Smooth muscle cell of the umbilical artery (primary cell): ENCODE results near the gene CUL5. TPM values are rescaled to one million over a fixed set of nuclear protein-coding genes. Genes with fewer than 3 reads are reported as not detected.

ENCODE experiments used
- total RNA-seq: library from RNA; depleted of rRNA; stranded (reverse); fragments of >200 nt; gene quantifications from 2 replicates; pipeline ENCODE4 v1.2.3, GENCODE V29; 2014

CUL5 gene
- total RNA-seq = 41.6 and 45.6 TPM in 2 replicates

GRCh38 chr11:108008656-108009496 is at the start of gene CUL5:
CUL5 (plus strand) TSS chr11:108008898; CDS start chr11:108009349, 451 bp downstream.

GRCh38 chr11:108121274-108122155 is 112.8 kb downstream of the CUL5 start, which contains the start of gene ACAT1:
ACAT1 (plus strand) TSS chr11:108121567; CDS start chr11:108121607, 40 bp downstream.

Other genes with a start within 250 kb of the CUL5 start
- gene SLC35F2, start 150.1 kb upstream of the CUL5 start, total RNA-seq = 13.4 and 27.4 TPM in 2 replicates
- gene RAB39A, start 80.5 kb upstream of the CUL5 start, total RNA-seq = not detected in 2 replicates
- gene ACAT1, start 112.7 kb downstream of the CUL5 start, total RNA-seq = 57.9 and 65.4 TPM in 2 replicates
- gene NPAT, start 213.7 kb downstream of the CUL5 start, total RNA-seq = 11.0 and 13.4 TPM in 2 replicates
- 131 and 148 TPM in 2 replicates for gene ATM, start 214.2 kb downstream of the CUL5 start, total RNA-seq